Caco-2 (cell line): ENCODE measurements around the gene NUMA1. TPM values are rescaled to one million over a fixed set of nuclear protein-coding genes. Genes with fewer than 3 reads are reported as not detected.
A peak's percentile ranks its signal among the peaks of the same experiment; 100 is the strongest.

ENCODE experiments used
- BruUV-seq: library from RNA; stranded (reverse); fragments of 400-500 nt; replicated peaks from 2 replicates; lab custom pipeline; 2021; lab: Mats Ljungman, UMichigan
- CTCF ChIA-PET: fragments of 300-600 bp; sonication (Branson Sonifier 250); formaldehyde crosslinking; loops from one replicate; lab custom pipeline; 2022; ENCODE audit warnings: antibody characterized with exemption; lab: Charles Lee
- POLR2A ChIA-PET: fragments of 300-600 bp; sonication (Branson Sonifier 250); formaldehyde crosslinking; loops from one replicate; lab custom pipeline; 2022; ENCODE audit warnings: antibody characterized with exemption; lab: Charles Lee
- DNase-seq, 2 experiments: peaks; one replicate each; pipeline versions ENCODE4 v3.0.0 to v3.0.0-alpha.2; 2020 to 2022
- H3K27me3 ChIP-seq: replicated peaks from 2 replicates; pipeline ENCODE4 v1.6.0; 2011; ENCODE audit warnings: low read length; ENCODE audit not compliant: control insufficient read depth, insufficient read depth
- H3K36me3 ChIP-seq: 2 replicates; pipeline ENCODE4 v1.5.1; 2011; ENCODE audit warnings: low read length; ENCODE audit not compliant: control insufficient read depth, insufficient read depth
- H3K4me1 ChIP-seq: fragments of 250-450 bp; sonication (Bioruptor Pico); 2 replicates; pipeline ENCODE4 v1.5.1; 2020; ENCODE audit warnings: mild to moderate bottlenecking
- H3K4me3 ChIP-seq: 2 replicates; pipeline ENCODE4 v1.5.1; 2011; ENCODE audit warnings: low read depth, mild to moderate bottlenecking, control low read depth, low read length
- H3K9me3 ChIP-seq: fragments of 250-450 bp; sonication (Bioruptor Pico); 2 replicates; pipeline ENCODE4 v1.5.1; 2020; ENCODE audit warnings: mild to moderate bottlenecking, moderate library complexity
- H3K27ac Mint-ChIP-seq: one replicate; pipeline ENCODE4 v1.8.0; 2022; ENCODE audit warnings: mixed read lengths; ENCODE audit not compliant: unreplicated experiment
- H3K27me3 Mint-ChIP-seq: one replicate; pipeline ENCODE4 v1.8.0; 2022; ENCODE audit warnings: mixed read lengths; ENCODE audit not compliant: insufficient read depth, unreplicated experiment
- H3K36me3 Mint-ChIP-seq: one replicate; pipeline ENCODE4 v1.8.0; 2022; ENCODE audit warnings: mild to moderate bottlenecking, mixed read lengths; ENCODE audit not compliant: insufficient read depth, unreplicated experiment
- H3K4me1 Mint-ChIP-seq: one replicate; pipeline ENCODE4 v1.8.0; 2022; ENCODE audit warnings: low read depth, mixed read lengths; ENCODE audit not compliant: unreplicated experiment
- H3K4me3 Mint-ChIP-seq: one replicate; pipeline ENCODE4 v1.8.0; 2022; ENCODE audit warnings: mild to moderate bottlenecking, moderate library complexity, mixed read lengths; ENCODE audit not compliant: unreplicated experiment
- H3K9me3 Mint-ChIP-seq: one replicate; pipeline ENCODE4 v1.8.0; 2022; ENCODE audit warnings: mixed read lengths; ENCODE audit not compliant: unreplicated experiment
- intact Hi-C: fragments of 100-400 bp; cut with micrococcal nuclease; formaldehyde crosslinking; loops from one replicate; pipeline ENCODE4 v1.10.0; 2022; ENCODE audit not compliant: unreplicated experiment
- total RNA-seq: library from RNA; stranded (reverse); gene quantifications from 2 replicates; pipeline ENCODE4 v1.2.3, GENCODE V29; 2022
- TF ChIP-seq, protein P1 (sequence below), 2 experiments: fragments of 200-600 bp in 1 of 2; IDR thresholded peaks; 1 replicate in 1 of 2; 2 replicates in 1 of 2; pipeline versions ENCODE4 v1.5.1 to v1.8.0; 2011 to 2022; ENCODE audit warnings: antibody characterized with exemption in 1 of 2, control low read depth in 1 of 2, inconsistent platforms in 1 of 2, low read depth in 1 of 2, low read length in 1 of 2, mild to moderate bottlenecking in 1 of 2, moderate library complexity in 1 of 2; ENCODE audit not compliant: insufficient read depth in 1 of 2, severe bottlenecking in 1 of 2, unreplicated experiment in 1 of 2

NUMA1 gene
- total RNA-seq, 1 experiment from 2014 or later = 190 TPM

DNA sequence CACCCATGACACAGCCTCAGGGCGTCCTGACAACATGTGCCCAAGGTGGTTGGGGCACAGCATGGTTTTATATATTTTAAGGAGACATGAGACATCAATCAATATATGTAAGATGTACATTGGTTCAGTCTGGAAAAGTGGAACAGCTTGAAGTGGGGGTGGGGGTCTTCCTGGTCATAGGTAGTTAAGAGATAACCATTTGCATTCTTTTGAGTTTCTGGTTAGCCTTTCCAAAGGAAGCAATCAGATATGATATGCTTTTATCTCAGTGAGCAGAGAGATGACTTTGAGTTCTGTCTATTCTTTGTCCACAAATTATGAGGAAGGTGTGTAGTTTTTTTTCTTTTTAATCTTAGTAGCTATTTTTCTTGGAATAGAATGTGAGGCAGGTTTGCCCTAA lies 42.3 kb upstream of the NUMA1 start:
- H3K4me3 Mint-ChIP-seq = no peak overlapping the region
- ChIA-PET POLR2A (no interaction called here), CTCF (interaction anchor here (0.6 to 1.5 kb wide), 3 partner anchors 10 to 1654 kb away, joined by 3 to 4 read pairs (median 3); partner anchors contain the start of gene ANAPC15)
- H3K9me3 Mint-ChIP-seq = peaks cover 11% of the 10 kb centered on the region
- H3K27me3 ChIP-seq = no peaks in the 10 kb centered on the region
- H3K9me3 ChIP-seq = peaks cover 11% of the 10 kb centered on the region
- peak in 1 of 2 experiments; percentile 22 for DNase-seq
- H3K4me3 ChIP-seq = no peak overlapping the region
- BruUV-seq = no TSS peak
- H3K36me3 ChIP-seq = no peaks in the 10 kb centered on the region
- H3K27ac Mint-ChIP-seq = peak overlapping the region; percentile 1
- peaks cover 18% of the 10 kb centered on the region for H3K4me1 Mint-ChIP-seq
- H3K4me1 ChIP-seq = peaks cover 22% of the 10 kb centered on the region
- TF ChIP-seq, protein P1, sequence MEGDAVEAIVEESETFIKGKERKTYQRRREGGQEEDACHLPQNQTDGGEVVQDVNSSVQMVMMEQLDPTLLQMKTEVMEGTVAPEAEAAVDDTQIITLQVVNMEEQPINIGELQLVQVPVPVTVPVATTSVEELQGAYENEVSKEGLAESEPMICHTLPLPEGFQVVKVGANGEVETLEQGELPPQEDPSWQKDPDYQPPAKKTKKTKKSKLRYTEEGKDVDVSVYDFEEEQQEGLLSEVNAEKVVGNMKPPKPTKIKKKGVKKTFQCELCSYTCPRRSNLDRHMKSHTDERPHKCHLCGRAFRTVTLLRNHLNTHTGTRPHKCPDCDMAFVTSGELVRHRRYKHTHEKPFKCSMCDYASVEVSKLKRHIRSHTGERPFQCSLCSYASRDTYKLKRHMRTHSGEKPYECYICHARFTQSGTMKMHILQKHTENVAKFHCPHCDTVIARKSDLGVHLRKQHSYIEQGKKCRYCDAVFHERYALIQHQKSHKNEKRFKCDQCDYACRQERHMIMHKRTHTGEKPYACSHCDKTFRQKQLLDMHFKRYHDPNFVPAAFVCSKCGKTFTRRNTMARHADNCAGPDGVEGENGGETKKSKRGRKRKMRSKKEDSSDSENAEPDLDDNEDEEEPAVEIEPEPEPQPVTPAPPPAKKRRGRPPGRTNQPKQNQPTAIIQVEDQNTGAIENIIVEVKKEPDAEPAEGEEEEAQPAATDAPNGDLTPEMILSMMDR (IDR thresholded peaks at IDR 0.05; ENCODE audit: insufficient read depth in 1 of 2, low read depth in 1 of 2, low read length in 1 of 2, severe bottlenecking in 1 of 2, unreplicated experiment in 1 of 2) = no peak
- H3K36me3 Mint-ChIP-seq = no peaks in the 10 kb centered on the region
- intact Hi-C loops = no loop called here
- H3K27me3 Mint-ChIP-seq = no peaks in the 10 kb centered on the region

DNA sequence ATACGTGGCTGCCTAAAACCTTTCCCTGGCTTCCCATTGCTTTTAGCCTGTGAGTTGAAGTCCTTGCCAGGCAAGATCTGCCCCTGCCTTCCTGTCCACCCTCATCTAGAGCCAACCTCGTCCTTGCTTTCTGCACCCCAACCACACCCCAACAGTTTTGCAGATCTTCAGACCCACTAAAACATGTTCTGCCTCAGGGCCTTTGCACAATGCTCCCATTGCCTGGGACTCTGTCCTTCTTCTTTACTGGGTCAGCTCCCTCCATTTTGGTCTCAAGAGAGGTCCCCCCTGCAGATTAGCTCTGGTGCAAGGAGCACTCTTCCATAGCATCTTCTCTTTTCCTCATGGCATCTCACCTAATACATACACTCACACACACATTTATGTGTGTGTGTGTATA lies 40.6 kb upstream of the NUMA1 start:
- no peak for DNase-seq
- no peak overlapping the region for H3K4me3 Mint-ChIP-seq
- BruUV-seq = no TSS peak
- H3K27me3 ChIP-seq = no peaks in the 10 kb centered on the region
- H3K9me3 ChIP-seq = peaks cover 5% of the 10 kb centered on the region
- no peaks in the 10 kb centered on the region for H3K36me3 Mint-ChIP-seq
- H3K36me3 ChIP-seq = no peaks in the 10 kb centered on the region
- POLR2A ChIA-PET = no interaction called here
- no peaks in the 10 kb centered on the region for H3K27me3 Mint-ChIP-seq
- CTCF ChIA-PET = interaction anchor here (0.7 to 0.8 kb wide), 2 partner anchors 8 to 23 kb away, joined by 3 to 8 read pairs; no protein-coding TSS in a partner anchor
- H3K27ac Mint-ChIP-seq = no peak overlapping the region
- H3K4me3 ChIP-seq = no peak overlapping the region
- H3K4me1 ChIP-seq = peaks cover 22% of the 10 kb centered on the region
- intact Hi-C loops = no loop called here
- H3K4me1 Mint-ChIP-seq = peaks cover 18% of the 10 kb centered on the region
- H3K9me3 Mint-ChIP-seq = peaks cover 11% of the 10 kb centered on the region
- TF ChIP-seq, protein P1 (IDR thresholded peaks at IDR 0.05; ENCODE audit: insufficient read depth in 1 of 2, low read depth in 1 of 2, low read length in 1 of 2, severe bottlenecking in 1 of 2, unreplicated experiment in 1 of 2) = no peak

DNA sequence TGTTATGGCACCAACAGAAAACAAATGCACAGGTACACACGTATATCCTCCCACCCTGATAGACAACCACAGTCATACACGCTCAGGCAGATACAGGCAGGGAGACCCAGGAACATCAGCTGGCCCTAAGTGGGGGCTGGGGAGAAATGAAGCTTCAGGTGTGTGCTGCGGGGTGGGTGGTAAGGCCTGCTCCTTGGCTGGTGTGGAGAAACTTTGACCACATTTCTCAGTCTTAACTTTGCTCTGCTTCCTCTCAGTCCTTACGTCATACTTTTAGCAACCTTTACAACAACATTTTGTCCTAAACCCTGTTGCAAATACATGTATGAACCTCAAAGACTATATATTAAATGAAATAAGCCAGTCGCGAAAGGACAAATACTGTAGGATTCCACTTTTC lies 38.9 kb upstream of the NUMA1 start:
- CTCF ChIA-PET = interaction anchor here (0.6 kb wide), 1 partner anchor 34 kb away, joined by 3 read pairs; no protein-coding TSS in a partner anchor
- Mint-ChIP-seq H3K4me3 (no peak overlapping the region), H3K36me3 (no peaks in the 10 kb centered on the region), H3K27me3 (no peaks in the 10 kb centered on the region), H3K27ac (no peak overlapping the region), H3K4me1 (peaks cover 18% of the 10 kb centered on the region), H3K9me3 (peaks cover 5% of the 10 kb centered on the region)
- peaks cover 22% of the 10 kb centered on the region for H3K4me1 ChIP-seq
- no peaks in the 10 kb centered on the region for H3K36me3 ChIP-seq
- no peak overlapping the region for H3K4me3 ChIP-seq
- POLR2A ChIA-PET = no interaction called here
- TF ChIP-seq, protein P1 (IDR thresholded peaks at IDR 0.05; ENCODE audit: insufficient read depth in 1 of 2, low read depth in 1 of 2, low read length in 1 of 2, severe bottlenecking in 1 of 2, unreplicated experiment in 1 of 2) = no peak
- intact Hi-C loops = no loop called here
- H3K27me3 ChIP-seq = no peaks in the 10 kb centered on the region
- DNase-seq = peak in 1 of 2 experiments; percentile 34
- peaks cover 4% of the 10 kb centered on the region for H3K9me3 ChIP-seq
- no TSS peak for BruUV-seq
